ENCODE data around the gene CYP4F3.

The CYP4F3 gene

DNA sequence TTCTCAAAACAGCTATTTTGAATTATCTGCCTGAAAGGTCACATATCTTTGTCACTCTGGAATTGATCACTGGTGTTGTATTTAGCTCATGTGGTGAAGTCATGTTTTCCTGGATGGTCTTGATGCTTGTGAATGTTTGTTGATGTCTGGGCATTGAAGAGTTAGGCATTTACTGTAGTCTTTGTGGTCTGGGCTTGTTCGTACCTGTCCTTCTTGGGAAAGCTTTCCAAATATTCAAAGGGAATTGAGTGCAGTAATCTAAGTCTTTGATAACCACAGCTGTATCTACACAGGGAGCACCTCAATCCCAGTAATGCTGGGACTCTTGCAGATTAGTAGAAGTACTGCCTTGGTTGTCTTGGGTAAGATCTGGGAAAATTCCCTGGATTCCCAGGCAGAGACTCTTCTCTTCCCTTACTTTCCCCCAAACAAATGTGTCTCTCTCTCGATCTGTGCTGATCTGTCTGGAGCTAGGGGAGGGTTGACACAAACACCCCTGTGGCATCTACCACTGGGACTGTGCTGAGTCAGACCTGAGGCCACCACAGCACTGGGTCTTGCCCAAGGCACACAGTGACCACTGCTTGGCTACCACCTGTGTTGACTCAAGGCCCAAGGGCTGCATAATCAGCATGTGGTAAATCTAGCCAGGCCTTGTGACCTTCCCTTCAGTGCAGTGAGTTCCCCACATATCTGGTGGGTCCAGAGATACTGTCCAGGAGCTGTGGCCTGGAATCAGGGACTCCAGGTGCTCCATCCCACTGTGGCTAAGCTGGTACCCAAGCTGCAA, 5.5 kb upstream of the CYP4F3 start:
- no peak for TF ChIP-seq CTCF (IDR thresholded peaks at IDR 0.05; ENCODE audit: low read depth, low read length)
- H3K27me3 ChIP-seq (ENCODE audit: insufficient read depth, low read depth, severe bottlenecking), result peaks cover 66% of the 10 kb centered on the region
- no peak for DNase-seq
- H3K36me3 ChIP-seq, result no peaks in the 10 kb centered on the region
- no peaks in the 10 kb centered on the region for H3K9me3 ChIP-seq (ENCODE audit: severe bottlenecking)
- no peak overlapping the region for H3K27ac ChIP-seq
- H3K4me3 ChIP-seq (ENCODE audit: low read depth, low read length), result no peak overlapping the region

- no peaks in the 10 kb centered on the region for H3K36me3 ChIP-seq
- no peaks in the 10 kb centered on the region for H3K9me3 ChIP-seq (ENCODE audit: severe bottlenecking)
- TF ChIP-seq CTCF (IDR thresholded peaks at IDR 0.05; ENCODE audit: low read depth, low read length), result no peak
- H3K27me3 ChIP-seq (ENCODE audit: insufficient read depth, low read depth, severe bottlenecking), result peaks cover 70% of the 10 kb centered on the region
- no peak overlapping the region for H3K27ac ChIP-seq
- no peak overlapping the region for H3K4me3 ChIP-seq (ENCODE audit: low read depth, low read length)
- no peak for DNase-seq
Observed at GRCh38 chr19:15636026-15636425, 4.7 kb upstream of the CYP4F3 start.

DNA sequence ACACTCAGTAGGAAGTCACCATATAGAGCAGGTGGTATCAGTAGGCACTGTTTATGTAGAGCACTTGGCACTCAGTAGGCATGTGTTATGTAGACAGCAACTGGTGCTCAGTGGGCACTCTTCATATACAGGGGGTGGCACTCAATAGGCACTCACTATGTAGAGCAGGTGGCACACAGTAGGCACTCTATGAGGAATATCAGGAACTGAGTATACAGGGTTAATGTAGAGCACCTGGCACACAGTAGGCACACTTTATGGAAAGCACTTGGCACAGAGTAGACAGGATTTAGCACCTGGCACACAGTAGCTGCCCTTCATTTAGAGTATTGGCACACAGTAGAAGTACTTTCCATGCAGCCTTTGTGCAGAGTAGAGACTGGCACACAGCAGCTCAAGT, 1.1 kb upstream of the CYP4F3 start:
- H3K4me3 ChIP-seq (ENCODE audit: low read depth, low read length), result no peak overlapping the region
- no peaks in the 10 kb centered on the region for H3K36me3 ChIP-seq
- H3K9me3 ChIP-seq (ENCODE audit: severe bottlenecking), result no peaks in the 10 kb centered on the region
- no peak for TF ChIP-seq CTCF (IDR thresholded peaks at IDR 0.05; ENCODE audit: low read depth, low read length)
- DNase-seq, result no peak
- no peak overlapping the region for H3K27ac ChIP-seq
- H3K27me3 ChIP-seq (ENCODE audit: insufficient read depth, low read depth, severe bottlenecking), result peaks cover 77% of the 10 kb centered on the region

- Histone ChIP-seq H3K9me3 (ENCODE audit: severe bottlenecking) (no peaks in the 10 kb centered on the region), H3K36me3 (no peaks in the 10 kb centered on the region), H3K27ac (no peak overlapping the region), H3K27me3 (ENCODE audit: insufficient read depth, low read depth, severe bottlenecking) (peaks cover 74% of the 10 kb centered on the region), H3K4me3 (ENCODE audit: low read depth, low read length) (no peak overlapping the region)
- TF ChIP-seq CTCF (IDR thresholded peaks at IDR 0.05; ENCODE audit: low read depth, low read length), result no peak
- no peak for DNase-seq
Observed at GRCh38 chr19:15640904-15641597, 354 bp downstream of the CYP4F3 start.

DNA sequence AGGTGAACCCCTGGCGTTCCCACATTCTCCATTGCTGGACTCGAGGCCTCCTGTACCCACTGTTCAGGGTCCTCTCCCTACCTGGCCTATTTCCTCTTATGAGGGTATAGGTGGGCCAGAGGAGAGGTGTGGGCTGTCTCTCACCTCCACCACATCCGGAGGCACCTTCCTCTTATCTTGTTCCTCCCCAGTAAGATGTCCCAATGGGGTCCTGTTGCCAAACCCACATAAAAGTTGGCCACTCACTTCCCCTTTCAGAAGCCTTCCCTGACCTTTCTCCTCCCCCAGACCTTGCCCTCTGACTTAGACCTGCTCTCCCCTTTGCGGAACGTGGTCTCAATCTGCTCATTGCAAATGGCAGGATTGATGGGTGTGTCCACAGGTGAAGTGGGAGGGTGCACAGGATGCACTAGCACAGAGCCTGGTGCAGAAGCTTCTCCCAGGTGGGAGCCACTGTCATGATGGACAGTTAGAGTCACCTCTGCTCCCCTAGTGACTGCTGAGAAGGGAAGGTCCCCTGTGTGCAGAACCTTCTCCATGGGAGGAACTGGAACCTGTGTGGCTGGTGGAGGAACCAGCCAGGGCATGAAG, 1.3 kb downstream of the CYP4F3 start:
- Histone ChIP-seq H3K27ac (no peak overlapping the region), H3K4me3 (ENCODE audit: low read depth, low read length) (no peak overlapping the region), H3K9me3 (ENCODE audit: severe bottlenecking) (no peaks in the 10 kb centered on the region), H3K36me3 (no peaks in the 10 kb centered on the region), H3K27me3 (ENCODE audit: insufficient read depth, low read depth, severe bottlenecking) (peaks cover 72% of the 10 kb centered on the region)
- DNase-seq, result no peak
- TF ChIP-seq CTCF (IDR thresholded peaks at IDR 0.05; ENCODE audit: low read depth, low read length), result no peak

All from WERI-Rb-1 (cell line).